ENCODE measurements around the gene DTNA. TPM values are rescaled to one million over a fixed set of nuclear protein-coding genes. Genes with fewer than 3 reads are reported as not detected.

DTNA gene
- polyA plus RNA-seq, 4 donors: 15.3 to 20.7 (median 18.3) TPM

- DNase-seq (ENCODE audit: low read depth in 4 of 4, low spot score in 3 of 4): no peak
Measured at GRCh38 chr18:34760444-34760843, 50.3 kb downstream of the DTNA start.

- DNase-seq (ENCODE audit: low read depth in 4 of 4, low spot score in 3 of 4): no peak
Measured at GRCh38 chr18:34764451-34764850, 54.4 kb downstream of the DTNA start.

GRCh38 chr18:34767601-34768027, 57.5 kb downstream of the DTNA start:
- no peak for DNase-seq (ENCODE audit: low read depth in 4 of 4, low spot score in 3 of 4)

GRCh38 chr18:34771958-34772357, 61.9 kb downstream of the DTNA start:
- no peak for DNase-seq (ENCODE audit: low read depth in 4 of 4, low spot score in 3 of 4)

- no peak for DNase-seq (ENCODE audit: low read depth in 4 of 4, low spot score in 3 of 4)
Measured at GRCh38 chr18:34772887-34773286, 62.8 kb downstream of the DTNA start.

GRCh38 chr18:34773378-34773777, 63.3 kb downstream of the DTNA start:
- no peak for DNase-seq (ENCODE audit: low read depth in 4 of 4, low spot score in 3 of 4)

GRCh38 chr18:34773961-34774766, 64.1 kb downstream of the DTNA start:
- DNase-seq (ENCODE audit: low read depth in 4 of 4, low spot score in 3 of 4): no peak

GRCh38 chr18:34775461-34775860, 65.4 kb downstream of the DTNA start:
- no peak for DNase-seq (ENCODE audit: low read depth in 4 of 4, low spot score in 3 of 4)

GRCh38 chr18:34779112-34779511, 69.0 kb downstream of the DTNA start:
- DNase-seq (ENCODE audit: low read depth in 4 of 4, low spot score in 3 of 4): no peak

GRCh38 chr18:34780856-34781255, 70.8 kb downstream of the DTNA start:
- DNase-seq (ENCODE audit: low read depth in 4 of 4, low spot score in 3 of 4): no peak

- no peak for DNase-seq (ENCODE audit: low read depth in 4 of 4, low spot score in 3 of 4)
Measured at GRCh38 chr18:34783501-34783900, 73.4 kb downstream of the DTNA start.

GRCh38 chr18:34786162-34786741, 76.2 kb downstream of the DTNA start:
- DNase-seq (ENCODE audit: low read depth in 4 of 4, low spot score in 3 of 4): no peak

GRCh38 chr18:34787931-34788532, 77.9 kb downstream of the DTNA start:
- peak; percentile 31 to 51 (median 37) for DNase-seq (ENCODE audit: low read depth in 4 of 4, low spot score in 3 of 4)

GRCh38 chr18:34789768-34790344, 79.8 kb downstream of the DTNA start:
- DNase-seq (ENCODE audit: low read depth in 4 of 4, low spot score in 3 of 4): no peak

GRCh38 chr18:34794348-34794747, 84.2 kb downstream of the DTNA start:
- peak in 3 of 4 donors; percentile 11 to 40 (median 39) for DNase-seq (ENCODE audit: low read depth in 4 of 4, low spot score in 3 of 4)

GRCh38 chr18:34795070-34795732, 85.1 kb downstream of the DTNA start:
- peak in 1 of 4 donors; percentile 8 for DNase-seq (ENCODE audit: low read depth in 4 of 4, low spot score in 3 of 4)

- no peak for DNase-seq (ENCODE audit: low read depth in 4 of 4, low spot score in 3 of 4)
Measured at GRCh38 chr18:34796035-34796657, 86.0 kb downstream of the DTNA start.

- DNase-seq (ENCODE audit: low read depth in 4 of 4, low spot score in 3 of 4): no peak
Measured at GRCh38 chr18:34799291-34799690, 89.2 kb downstream of the DTNA start.

GRCh38 chr18:34800381-34800780, 90.3 kb downstream of the DTNA start:
- DNase-seq (ENCODE audit: low read depth in 4 of 4, low spot score in 3 of 4): no peak

- no peak for DNase-seq (ENCODE audit: low read depth in 4 of 4, low spot score in 3 of 4)
Measured at GRCh38 chr18:34801774-34802173, 91.7 kb downstream of the DTNA start.

Measured in right renal pelvis (tissue), 4 donors.